Measurements from ENCODE around the gene SLC25A42.

SLC25A42 gene

GRCh38 chr19:19059837-19060611, 3.8 kb upstream of the SLC25A42 start:
- Histone ChIP-seq H3K27me3 (replicated peaks; ENCODE audit: control insufficient read depth, insufficient read depth, low read length) (no peaks in the 10 kb centered on the region), H3K9ac (ENCODE audit: low read length) (peak overlapping the region; percentile 13), H3K9me3 (ENCODE audit: control insufficient read depth, low read length) (no peaks in the 10 kb centered on the region), H3K4me3 (ENCODE audit: low read length) (no peak overlapping the region), H3K4me1 (ENCODE audit: control insufficient read depth, insufficient read depth, low read length) (peaks cover 29% of the 10 kb centered on the region), H3K36me3 (ENCODE audit: control insufficient read depth, insufficient read depth, low read length, severe bottlenecking) (peaks cover 42% of the 10 kb centered on the region)
- no peak for DNase-seq (ENCODE audit: low read depth)

- Histone ChIP-seq H3K36me3 (ENCODE audit: control insufficient read depth, insufficient read depth, low read length, severe bottlenecking) (peaks cover 30% of the 10 kb centered on the region), H3K4me1 (ENCODE audit: control insufficient read depth, insufficient read depth, low read length) (peaks cover 34% of the 10 kb centered on the region)
- DNase-seq (ENCODE audit: low read depth): no peak
These were observed 2.3 kb upstream of the SLC25A42 start for GRCh38 chr19:19061506-19061905.

GRCh38 chr19:19062454-19063182, 1.2 kb upstream of the SLC25A42 start:
- peak overlapping the region; percentile 79 for H3K9ac ChIP-seq (ENCODE audit: low read length)
- peak; percentile 10 for DNase-seq (ENCODE audit: low read depth)
- peak overlapping the region; percentile 80 for H3K4me3 ChIP-seq (ENCODE audit: low read length)
- H3K9me3 ChIP-seq (ENCODE audit: control insufficient read depth, low read length): no peaks in the 10 kb centered on the region
- H3K4me1 ChIP-seq (ENCODE audit: control insufficient read depth, insufficient read depth, low read length): peaks cover 40% of the 10 kb centered on the region
- no peaks in the 10 kb centered on the region for H3K27me3 ChIP-seq (replicated peaks; ENCODE audit: control insufficient read depth, insufficient read depth, low read length)
- H3K36me3 ChIP-seq (ENCODE audit: control insufficient read depth, insufficient read depth, low read length, severe bottlenecking): peaks cover 19% of the 10 kb centered on the region

More at GRCh38 chr19:19061506-19061905, 2.3 kb upstream of the SLC25A42 start:
- Histone ChIP-seq H3K4me3 (ENCODE audit: low read length) (no peak overlapping the region), H3K27me3 (replicated peaks; ENCODE audit: control insufficient read depth, insufficient read depth, low read length) (no peaks in the 10 kb centered on the region), H3K9me3 (ENCODE audit: control insufficient read depth, low read length) (no peaks in the 10 kb centered on the region), H3K9ac (ENCODE audit: low read length) (no peak overlapping the region)

- no peaks in the 10 kb centered on the region for H3K9me3 ChIP-seq (ENCODE audit: control insufficient read depth, low read length)
- peak overlapping the region; percentile 84 for H3K9ac ChIP-seq (ENCODE audit: low read length)
- peaks cover 6% of the 10 kb centered on the region for H3K36me3 ChIP-seq (ENCODE audit: control insufficient read depth, insufficient read depth, low read length, severe bottlenecking)
- peak overlapping the region; percentile 87 for H3K4me3 ChIP-seq (ENCODE audit: low read length)
- DNase-seq (ENCODE audit: low read depth): no peak
- H3K4me1 ChIP-seq (ENCODE audit: control insufficient read depth, insufficient read depth, low read length): peaks cover 44% of the 10 kb centered on the region
- H3K27me3 ChIP-seq (replicated peaks; ENCODE audit: control insufficient read depth, insufficient read depth, low read length): no peaks in the 10 kb centered on the region
These were observed 416 bp downstream of the SLC25A42 start for GRCh38 chr19:19064098-19064722.

- H3K9me3 ChIP-seq (ENCODE audit: control insufficient read depth, low read length): no peaks in the 10 kb centered on the region
- peak; percentile 34 for DNase-seq (ENCODE audit: low read depth)
- H3K36me3 ChIP-seq (ENCODE audit: control insufficient read depth, insufficient read depth, low read length, severe bottlenecking): no peaks in the 10 kb centered on the region
- H3K9ac ChIP-seq (ENCODE audit: low read length): peak overlapping the region; percentile 84
- H3K4me1 ChIP-seq (ENCODE audit: control insufficient read depth, insufficient read depth, low read length): peaks cover 39% of the 10 kb centered on the region
- peak overlapping the region; percentile 87 for H3K4me3 ChIP-seq (ENCODE audit: low read length)
- H3K27me3 ChIP-seq (replicated peaks; ENCODE audit: control insufficient read depth, insufficient read depth, low read length): no peaks in the 10 kb centered on the region
These were observed 1.3 kb downstream of the SLC25A42 start for GRCh38 chr19:19064811-19065745.

GRCh38 chr19:19067276-19068072, 3.7 kb downstream of the SLC25A42 start:
- H3K27me3 ChIP-seq (replicated peaks; ENCODE audit: control insufficient read depth, insufficient read depth, low read length): no peaks in the 10 kb centered on the region
- no peak for DNase-seq (ENCODE audit: low read depth)
- H3K36me3 ChIP-seq (ENCODE audit: control insufficient read depth, insufficient read depth, low read length, severe bottlenecking): no peaks in the 10 kb centered on the region
- no peak overlapping the region for H3K9ac ChIP-seq (ENCODE audit: low read length)
- peaks cover 35% of the 10 kb centered on the region for H3K4me1 ChIP-seq (ENCODE audit: control insufficient read depth, insufficient read depth, low read length)
- no peaks in the 10 kb centered on the region for H3K9me3 ChIP-seq (ENCODE audit: control insufficient read depth, low read length)
- no peak overlapping the region for H3K4me3 ChIP-seq (ENCODE audit: low read length)

- H3K4me3 ChIP-seq (ENCODE audit: low read length): no peak overlapping the region
- no peaks in the 10 kb centered on the region for H3K9me3 ChIP-seq (ENCODE audit: control insufficient read depth, low read length)
- no peak overlapping the region for H3K9ac ChIP-seq (ENCODE audit: low read length)
- no peaks in the 10 kb centered on the region for H3K36me3 ChIP-seq (ENCODE audit: control insufficient read depth, insufficient read depth, low read length, severe bottlenecking)
- no peaks in the 10 kb centered on the region for H3K27me3 ChIP-seq (replicated peaks; ENCODE audit: control insufficient read depth, insufficient read depth, low read length)
- peaks cover 29% of the 10 kb centered on the region for H3K4me1 ChIP-seq (ENCODE audit: control insufficient read depth, insufficient read depth, low read length)
- no peak for DNase-seq (ENCODE audit: low read depth)
These were observed 5.2 kb downstream of the SLC25A42 start for GRCh38 chr19:19068659-19069654.

GRCh38 chr19:19071897-19072296, 8.1 kb downstream of the SLC25A42 start:
- Histone ChIP-seq H3K4me1 (ENCODE audit: control insufficient read depth, insufficient read depth, low read length) (peaks cover 15% of the 10 kb centered on the region), H3K4me3 (ENCODE audit: low read length) (no peak overlapping the region), H3K27me3 (replicated peaks; ENCODE audit: control insufficient read depth, insufficient read depth, low read length) (no peaks in the 10 kb centered on the region), H3K9ac (ENCODE audit: low read length) (no peak overlapping the region), H3K36me3 (ENCODE audit: control insufficient read depth, insufficient read depth, low read length, severe bottlenecking) (no peaks in the 10 kb centered on the region), H3K9me3 (ENCODE audit: control insufficient read depth, low read length) (no peaks in the 10 kb centered on the region)
- DNase-seq (ENCODE audit: low read depth): no peak

- DNase-seq (ENCODE audit: low read depth): no peak
- no peaks in the 10 kb centered on the region for H3K27me3 ChIP-seq (replicated peaks; ENCODE audit: control insufficient read depth, insufficient read depth, low read length)
- H3K4me1 ChIP-seq (ENCODE audit: control insufficient read depth, insufficient read depth, low read length): no peaks in the 10 kb centered on the region
- H3K36me3 ChIP-seq (ENCODE audit: control insufficient read depth, insufficient read depth, low read length, severe bottlenecking): no peaks in the 10 kb centered on the region
- H3K4me3 ChIP-seq (ENCODE audit: low read length): no peak overlapping the region
- no peak overlapping the region for H3K9ac ChIP-seq (ENCODE audit: low read length)
- no peaks in the 10 kb centered on the region for H3K9me3 ChIP-seq (ENCODE audit: control insufficient read depth, low read length)
These were observed 10.5 kb downstream of the SLC25A42 start for GRCh38 chr19:19074196-19074882.

Measured in adipocyte (in vitro differentiated cells).